Adrenal gland (tissue), 5 donors: ENCODE results near the gene SLC5A10.

Experiments
- POLR2A ChIP-seq, 2 donors: fragments of 450-650 bp; IDR thresholded peaks; one replicate each; pipeline ENCODE4 v1.6.1; 2017; ENCODE audit warnings: antibody characterized with exemption in 2 of 2, mild to moderate bottlenecking in 2 of 2, moderate library complexity in 1 of 2
- TF ChIP-seq, protein P1 (sequence below), 6 experiments: fragments of 450-650 bp in 4 of 6; fragments of 200-600 bp in 2 of 6; sonication (generic) in 1 of 6; IDR thresholded peaks; 1 replicate in 5 of 6; 2 replicates in 1 of 6; pipeline versions ENCODE4 v1.5.1 to v1.8.0; 2016 to 2021; ENCODE audit warnings: antibody characterized with exemption in 6 of 6, mild to moderate bottlenecking in 2 of 6, moderate library complexity in 1 of 6
- donor health status: DM: no; HTN: no; CAD: no.

DNA sequence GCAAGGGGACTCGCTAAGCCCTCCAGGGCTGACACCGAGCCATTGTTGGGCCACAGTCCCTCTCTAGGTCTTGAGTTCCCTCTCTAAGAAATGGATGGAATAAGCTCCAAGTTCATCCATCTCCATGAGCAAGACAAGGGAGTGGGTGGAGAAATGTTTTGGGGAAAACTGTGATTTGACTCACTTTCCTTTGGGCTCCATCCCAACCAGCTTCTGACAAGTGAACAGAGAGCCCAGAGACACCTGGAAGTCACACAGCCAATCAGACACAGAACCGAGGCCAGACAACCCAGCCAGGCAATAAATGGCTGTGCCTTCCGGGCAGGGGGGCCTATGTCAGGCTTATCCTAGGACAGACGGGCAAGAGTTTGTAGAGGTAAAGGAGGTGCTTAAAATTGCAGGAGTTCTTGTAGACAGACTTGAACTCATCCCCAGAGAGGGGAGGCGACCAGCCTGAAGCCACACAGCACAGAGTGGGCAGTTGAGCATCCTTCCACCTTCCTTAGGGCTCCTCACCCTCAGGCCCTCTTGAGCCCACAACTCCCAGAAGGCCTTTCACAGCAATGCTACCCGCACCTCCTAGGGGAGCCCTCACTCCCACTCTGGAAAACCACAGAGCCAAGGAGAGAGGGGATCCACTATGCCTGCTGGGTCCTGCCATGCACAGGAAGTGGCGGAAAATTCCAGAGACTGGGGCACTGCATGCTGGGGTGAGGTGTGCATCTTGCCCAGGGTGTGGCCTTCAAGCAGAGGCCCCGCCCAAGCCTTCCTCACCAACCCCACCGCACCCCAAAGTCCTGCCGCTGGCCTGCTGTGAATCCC is 62.1 kb downstream of the SLC5A10 start:
- TF ChIP-seq, protein P1, sequence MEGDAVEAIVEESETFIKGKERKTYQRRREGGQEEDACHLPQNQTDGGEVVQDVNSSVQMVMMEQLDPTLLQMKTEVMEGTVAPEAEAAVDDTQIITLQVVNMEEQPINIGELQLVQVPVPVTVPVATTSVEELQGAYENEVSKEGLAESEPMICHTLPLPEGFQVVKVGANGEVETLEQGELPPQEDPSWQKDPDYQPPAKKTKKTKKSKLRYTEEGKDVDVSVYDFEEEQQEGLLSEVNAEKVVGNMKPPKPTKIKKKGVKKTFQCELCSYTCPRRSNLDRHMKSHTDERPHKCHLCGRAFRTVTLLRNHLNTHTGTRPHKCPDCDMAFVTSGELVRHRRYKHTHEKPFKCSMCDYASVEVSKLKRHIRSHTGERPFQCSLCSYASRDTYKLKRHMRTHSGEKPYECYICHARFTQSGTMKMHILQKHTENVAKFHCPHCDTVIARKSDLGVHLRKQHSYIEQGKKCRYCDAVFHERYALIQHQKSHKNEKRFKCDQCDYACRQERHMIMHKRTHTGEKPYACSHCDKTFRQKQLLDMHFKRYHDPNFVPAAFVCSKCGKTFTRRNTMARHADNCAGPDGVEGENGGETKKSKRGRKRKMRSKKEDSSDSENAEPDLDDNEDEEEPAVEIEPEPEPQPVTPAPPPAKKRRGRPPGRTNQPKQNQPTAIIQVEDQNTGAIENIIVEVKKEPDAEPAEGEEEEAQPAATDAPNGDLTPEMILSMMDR (IDR thresholded peaks at IDR 0.05) = no peak
- no peak for TF ChIP-seq POLR2A (IDR thresholded peaks at IDR 0.05)
